Neural crest cell (in vitro differentiated cells): ENCODE results near the gene CPT1C. TPM values are rescaled to one million over a fixed set of nuclear protein-coding genes. Genes with fewer than 3 reads are reported as not detected.

Source experiments
- DNase-seq: peaks from one replicate; pipeline ENCODE4 v3.0.0; 2021; ENCODE audit warnings: low read depth, mixed read lengths, low spot score
- H3K27ac Mint-ChIP-seq: one replicate; pipeline ENCODE4 v1.8.0; 2021; ENCODE audit warnings: mild to moderate bottlenecking, mixed read lengths; ENCODE audit not compliant: unreplicated experiment
- H3K27me3 Mint-ChIP-seq: 2 replicates; pipeline ENCODE4 v1.8.0; 2021; ENCODE audit warnings: low read depth, mild to moderate bottlenecking, mixed read lengths
- H3K36me3 Mint-ChIP-seq: 2 replicates; pipeline ENCODE4 v1.8.0; 2021; ENCODE audit warnings: low read depth, mild to moderate bottlenecking, mixed read lengths
- H3K4me1 Mint-ChIP-seq: 2 replicates; pipeline ENCODE4 v1.8.0; 2021; ENCODE audit warnings: mixed read lengths
- H3K4me3 Mint-ChIP-seq: one replicate; pipeline ENCODE4 v1.8.0; 2021; ENCODE audit warnings: mild to moderate bottlenecking, mixed read lengths
- H3K9me3 Mint-ChIP-seq: 2 replicates; pipeline ENCODE4 v1.8.0; 2021; ENCODE audit warnings: mixed read lengths
- CTCF ChIP-seq: fragments of 200-600 bp; sonication (generic); conservative IDR thresholded peaks from 2 replicates; pipeline ENCODE4 v1.5.0; 2021; ENCODE audit warnings: antibody characterized with exemption, mild to moderate bottlenecking
- long read RNA-seq: library from polyadenylated mRNA; unstranded; transcript quantifications from one replicate; pipeline ENCODE4 v2.0.0, GENCODE V29; 2020
- total RNA-seq: library from RNA; stranded (reverse); gene quantifications from 2 replicates; pipeline ENCODE4 v1.2.1, GENCODE V29; 2021

The CPT1C gene
- total RNA-seq, result 87.7 and 96.1 TPM in 2 replicates
- long read RNA-seq, partial matches to known transcripts, result 11 of 14 reads
- long read RNA-seq, other reads (novel, unspliced or antisense), result 2 of 14 reads

- no peak for TF ChIP-seq CTCF
- Mint-ChIP-seq H3K9me3 (no peaks in the 10 kb centered on the region), H3K27me3 (peaks cover 16% of the 10 kb centered on the region), H3K27ac (peak within 1 kb of the TSS; percentile 73), H3K36me3 (peaks cover 10% of the 10 kb centered on the region), H3K4me3 (peak within 1 kb of the TSS; percentile 90), H3K4me1 (peaks cover 39% of the 10 kb centered on the region)
- peak; percentile 84 for DNase-seq
Observed at GRCh38 chr19:49690656-49691242, at the start of gene CPT1C. Gene CPT1C (plus strand): TSS chr19:49691116. CDS start chr19:49692253, 1,137 bp downstream.

DNA sequence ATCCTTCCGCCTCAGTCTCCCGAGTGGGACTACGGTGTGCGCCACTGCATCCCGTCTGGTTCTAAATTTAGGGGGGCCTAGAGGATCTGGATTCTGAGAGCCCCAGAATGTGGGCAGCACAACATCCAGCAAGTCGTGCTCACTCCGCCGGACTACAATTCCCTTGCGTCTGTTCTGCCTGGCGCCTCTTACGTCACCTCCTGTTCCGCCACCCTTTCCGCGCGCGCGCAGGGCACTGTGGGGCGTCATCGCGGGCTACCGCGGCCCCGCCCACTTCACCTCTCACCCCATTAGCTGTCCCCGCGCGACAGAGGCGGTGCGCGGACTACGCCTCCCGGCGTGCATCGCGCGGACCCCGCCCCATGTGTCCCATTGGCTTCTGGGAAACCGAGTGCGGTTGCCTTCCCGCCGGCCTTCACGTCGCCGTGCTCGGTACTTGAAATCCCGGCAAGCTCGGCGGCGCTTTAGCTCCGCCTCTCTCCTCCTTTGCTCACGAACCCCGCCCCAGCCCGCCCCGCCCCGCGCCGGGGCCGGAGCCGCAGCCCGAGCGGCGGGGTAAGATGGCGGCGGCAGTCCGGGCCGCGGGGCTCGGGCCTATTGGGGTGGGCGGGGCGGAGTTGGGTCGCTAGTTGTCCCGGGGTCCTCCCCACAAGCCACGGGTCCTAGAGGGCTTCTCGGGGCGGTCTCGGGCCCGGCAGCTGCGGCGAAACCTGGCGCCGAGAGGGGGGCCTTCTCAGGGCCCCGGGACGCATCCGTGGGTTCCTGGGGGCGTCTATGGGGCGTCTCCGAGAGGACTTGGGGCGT lies 49.0 kb upstream of the CPT1C start, which contains the start of gene SCAF1:
SCAF1 (plus strand) TSS at position 522 of the 804 bp plus-strand sequence. CDS start 2,818 bp downstream, outside the sequence.
- peaks cover 61% of the 10 kb centered on the region for H3K4me1 Mint-ChIP-seq
- no peaks in the 10 kb centered on the region for H3K9me3 Mint-ChIP-seq
- TF ChIP-seq CTCF, result no peak
- H3K27me3 Mint-ChIP-seq, result peaks cover 27% of the 10 kb centered on the region
- peak within 1 kb of the TSS; percentile 100 for H3K4me3 Mint-ChIP-seq
- H3K36me3 Mint-ChIP-seq, result peaks cover 2% of the 10 kb centered on the region
- peak; percentile 97 for DNase-seq
- H3K27ac Mint-ChIP-seq, result peak within 1 kb of the TSS; percentile 100

DNA sequence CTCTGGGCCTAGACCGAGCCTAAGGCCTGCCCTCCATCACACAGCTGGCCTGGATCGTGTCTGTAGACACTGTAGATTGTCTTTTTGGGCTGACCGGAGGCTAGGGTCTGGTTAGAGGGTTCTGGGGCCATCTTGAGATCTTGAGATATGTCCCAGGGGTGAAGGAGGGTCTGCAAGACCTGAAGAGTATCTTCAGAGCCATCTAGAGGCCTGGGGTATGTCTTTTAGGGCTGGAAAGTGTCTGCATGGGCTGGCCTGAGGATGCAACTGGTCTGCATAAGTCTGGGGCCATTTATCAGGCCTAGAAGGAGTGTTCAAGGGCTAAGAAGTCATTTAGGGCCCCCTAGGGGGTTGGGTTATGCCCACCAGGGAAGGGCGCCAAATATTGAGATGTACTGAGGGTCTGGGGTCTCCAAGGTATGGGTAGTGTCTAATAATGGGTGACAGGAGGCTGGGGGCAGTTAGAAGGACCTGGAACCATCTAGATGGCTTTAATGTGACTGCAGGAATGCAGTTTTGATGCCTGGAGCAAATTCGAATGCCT lies 48.4 kb upstream of the CPT1C start:
- Mint-ChIP-seq H3K27me3 (peaks cover 22% of the 10 kb centered on the region), H3K4me1 (peaks cover 59% of the 10 kb centered on the region), H3K36me3 (peaks cover 2% of the 10 kb centered on the region), H3K4me3 (peak overlapping the region; percentile 100), H3K27ac (peak overlapping the region; percentile 96), H3K9me3 (no peaks in the 10 kb centered on the region)
- no peak for DNase-seq
- TF ChIP-seq CTCF, result no peak

DNA sequence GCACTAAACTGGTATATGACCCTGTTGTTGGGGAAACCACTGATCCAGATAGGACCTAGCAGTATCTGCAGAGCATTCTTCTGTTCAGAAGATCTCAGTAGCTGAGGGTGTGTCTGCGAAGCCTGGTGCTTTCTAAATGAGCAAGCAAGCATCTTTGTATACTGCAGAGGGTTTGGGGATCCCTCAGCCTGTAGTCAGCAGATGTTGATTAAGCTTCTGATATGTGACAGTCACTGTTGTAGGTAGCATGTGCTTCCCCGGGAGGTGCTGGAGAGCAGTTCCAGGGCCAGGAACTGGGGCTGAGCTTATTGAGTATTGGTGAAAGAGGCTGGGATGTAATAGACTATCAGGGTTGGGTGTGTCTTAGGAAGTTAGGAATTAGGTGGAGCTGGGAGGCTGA lies 47.5 kb upstream of the CPT1C start:
- Mint-ChIP-seq H3K9me3 (no peaks in the 10 kb centered on the region), H3K27ac (peak overlapping the region; percentile 89), H3K4me3 (peak overlapping the region; percentile 100), H3K4me1 (peaks cover 52% of the 10 kb centered on the region), H3K27me3 (peaks cover 16% of the 10 kb centered on the region), H3K36me3 (peaks cover 2% of the 10 kb centered on the region)
- no peak for DNase-seq
- TF ChIP-seq CTCF, result no peak

DNA sequence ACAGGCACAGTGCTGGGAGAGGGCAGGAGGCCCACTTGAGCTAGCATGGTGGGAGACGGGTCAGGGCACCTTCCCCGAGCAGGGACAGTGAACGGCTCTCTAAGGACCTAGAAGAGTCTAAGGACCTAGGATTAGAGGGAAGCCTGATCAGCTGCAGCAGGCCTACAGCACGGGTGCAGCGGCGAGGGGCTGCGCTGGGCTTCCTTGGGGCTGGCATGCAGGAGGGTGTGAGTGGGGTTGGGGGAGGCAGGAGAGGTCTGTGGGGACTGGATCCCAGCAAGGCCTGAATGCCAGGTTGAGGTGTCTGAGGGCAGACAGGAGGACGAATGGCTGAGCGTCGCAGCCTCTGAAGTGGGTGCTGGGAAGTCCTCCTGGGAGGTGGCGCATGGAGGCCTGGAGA lies 45.3 kb upstream of the CPT1C start:
- H3K27me3 Mint-ChIP-seq, result no peaks in the 10 kb centered on the region
- H3K4me1 Mint-ChIP-seq, result peaks cover 34% of the 10 kb centered on the region
- peak overlapping the region; percentile 50 for H3K27ac Mint-ChIP-seq
- DNase-seq, result no peak
- TF ChIP-seq CTCF, result no peak
- no peaks in the 10 kb centered on the region for H3K9me3 Mint-ChIP-seq
- H3K36me3 Mint-ChIP-seq, result peaks cover 5% of the 10 kb centered on the region
- H3K4me3 Mint-ChIP-seq, result peak overlapping the region; percentile 19
